HepG2 (cell line): ENCODE results near the gene NYNRIN. TPM values are rescaled to one million over a fixed set of nuclear protein-coding genes. Genes with fewer than 3 reads are reported as not detected.

Source experiments
- ARNTL ChIP-seq: sonication (generic); formaldehyde crosslinking; IDR thresholded peaks from 2 replicates; pipeline ENCODE4 v1.4.0; 2020; ENCODE audit warnings: mild to moderate bottlenecking, missing genetic modification reagents
- ELF3 ChIP-seq: IDR thresholded peaks from 2 replicates; pipeline ENCODE4 v1.6.1; 2016; ENCODE audit warnings: missing genetic modification reagents, missing compliant biosample characterization
- IRF2 ChIP-seq: IDR thresholded peaks from 2 replicates; pipeline ENCODE4 v1.6.1; 2018; ENCODE audit warnings: missing genetic modification reagents, missing compliant biosample characterization
- KDM2A ChIP-seq: sonication (generic); formaldehyde crosslinking; IDR thresholded peaks from 2 replicates; pipeline ENCODE4 v1.4.0; 2020; ENCODE audit warnings: low read depth, missing genetic modification reagents, borderline replicate concordance
- RAD51 ChIP-seq: fragments of 450-650 bp; IDR thresholded peaks from 2 replicates; pipeline ENCODE4 v1.6.1; 2016; ENCODE audit warnings: borderline replicate concordance
- RXRB ChIP-seq: IDR thresholded peaks from 2 replicates; pipeline ENCODE4 v1.6.1; 2016; ENCODE audit warnings: borderline replicate concordance, missing genetic modification reagents, missing compliant biosample characterization
- ZNF10 ChIP-seq: sonication (generic); formaldehyde crosslinking; IDR thresholded peaks from 2 replicates; pipeline ENCODE4 v1.4.0; 2020; ENCODE audit warnings: mild to moderate bottlenecking, low read depth, missing genetic modification reagents, borderline replicate concordance
- ZNF362 ChIP-seq: sonication (generic); formaldehyde crosslinking; IDR thresholded peaks from 2 replicates; pipeline ENCODE4 v1.4.0; 2020; ENCODE audit warnings: missing genetic modification reagents, mild to moderate bottlenecking, borderline replicate concordance
- polyA plus RNA-seq, 8 experiments: library from polyadenylated mRNA; depleted of rRNA in 3 of 8; stranded (reverse) in 7 of 8; unstranded in 1 of 8; fragments of >200 nt; fragmentation: Illumina TruSeq in 4 of 8; extraction: Trizol in 4 of 8; gene quantifications; 2 replicates each; pipeline versions ENCODE4 v1.2.1 to v1.2.3, GENCODE V29; 2011 to 2016; ENCODE audit warnings: low read depth in 4 of 8, missing spikeins in 1 of 8, mixed read lengths in 1 of 8; ENCODE audit not compliant: insufficient read depth in 1 of 8
- total RNA-seq, 5 experiments: library from RNA; depleted of rRNA; stranded (reverse); fragments of >200 nt; fragmentation: Illumina TruSeq; extraction: Trizol; gene quantifications; 2 replicates each; pipeline ENCODE4 v1.2.3, GENCODE V29; 2016; ENCODE audit warnings: low read depth in 1 of 5
- TF ChIP-seq, protein P1 (sequence below): sonication (generic); formaldehyde crosslinking; IDR thresholded peaks from 2 replicates; pipeline ENCODE4 v1.4.0; 2020; ENCODE audit warnings: missing genetic modification reagents
- TF ChIP-seq, protein P2 (sequence below): sonication (generic); formaldehyde crosslinking; IDR thresholded peaks from 2 replicates; pipeline ENCODE4 v1.5.1; 2020; ENCODE audit warnings: mild to moderate bottlenecking, missing genetic modification reagents, borderline replicate concordance
- TF ChIP-seq, protein P3 (sequence below): sonication (generic); formaldehyde crosslinking; IDR thresholded peaks from 2 replicates; pipeline ENCODE4 v1.4.0; 2020; ENCODE audit warnings: mild to moderate bottlenecking, low read depth, missing genetic modification reagents
- TF ChIP-seq, protein P4 (sequence below): sonication (generic); formaldehyde crosslinking; IDR thresholded peaks from 2 replicates; pipeline ENCODE4 v1.4.0; 2020; ENCODE audit warnings: mild to moderate bottlenecking, missing genetic modification reagents
- TF ChIP-seq, protein P5 (sequence below): sonication (generic); formaldehyde crosslinking; IDR thresholded peaks from 2 replicates; pipeline ENCODE4 v1.4.0; 2020; ENCODE audit warnings: missing genetic modification reagents

Gene NYNRIN
- total and polyA plus RNA-seq, 2 of the 13 experiments (the other 11 are each of a cell fraction or from before 2014, with no cell fraction given), result 0.63 to 1.1 TPM

- TF ChIP-seq, protein P1, sequence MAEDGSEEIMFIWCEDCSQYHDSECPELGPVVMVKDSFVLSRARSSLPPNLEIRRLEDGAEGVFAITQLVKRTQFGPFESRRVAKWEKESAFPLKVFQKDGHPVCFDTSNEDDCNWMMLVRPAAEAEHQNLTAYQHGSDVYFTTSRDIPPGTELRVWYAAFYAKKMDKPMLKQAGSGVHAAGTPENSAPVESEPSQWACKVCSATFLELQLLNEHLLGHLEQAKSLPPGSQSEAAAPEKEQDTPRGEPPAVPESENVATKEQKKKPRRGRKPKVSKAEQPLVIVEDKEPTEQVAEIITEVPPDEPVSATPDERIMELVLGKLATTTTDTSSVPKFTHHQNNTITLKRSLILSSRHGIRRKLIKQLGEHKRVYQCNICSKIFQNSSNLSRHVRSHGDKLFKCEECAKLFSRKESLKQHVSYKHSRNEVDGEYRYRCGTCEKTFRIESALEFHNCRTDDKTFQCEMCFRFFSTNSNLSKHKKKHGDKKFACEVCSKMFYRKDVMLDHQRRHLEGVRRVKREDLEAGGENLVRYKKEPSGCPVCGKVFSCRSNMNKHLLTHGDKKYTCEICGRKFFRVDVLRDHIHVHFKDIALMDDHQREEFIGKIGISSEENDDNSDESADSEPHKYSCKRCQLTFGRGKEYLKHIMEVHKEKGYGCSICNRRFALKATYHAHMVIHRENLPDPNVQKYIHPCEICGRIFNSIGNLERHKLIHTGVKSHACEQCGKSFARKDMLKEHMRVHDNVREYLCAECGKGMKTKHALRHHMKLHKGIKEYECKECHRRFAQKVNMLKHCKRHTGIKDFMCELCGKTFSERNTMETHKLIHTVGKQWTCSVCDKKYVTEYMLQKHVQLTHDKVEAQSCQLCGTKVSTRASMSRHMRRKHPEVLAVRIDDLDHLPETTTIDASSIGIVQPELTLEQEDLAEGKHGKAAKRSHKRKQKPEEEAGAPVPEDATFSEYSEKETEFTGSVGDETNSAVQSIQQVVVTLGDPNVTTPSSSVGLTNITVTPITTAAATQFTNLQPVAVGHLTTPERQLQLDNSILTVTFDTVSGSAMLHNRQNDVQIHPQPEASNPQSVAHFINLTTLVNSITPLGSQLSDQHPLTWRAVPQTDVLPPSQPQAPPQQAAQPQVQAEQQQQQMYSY (CRISPR knock-in tag), result peak; percentile 99
- no peak for TF ChIP-seq RAD51
- TF ChIP-seq, protein P2, sequence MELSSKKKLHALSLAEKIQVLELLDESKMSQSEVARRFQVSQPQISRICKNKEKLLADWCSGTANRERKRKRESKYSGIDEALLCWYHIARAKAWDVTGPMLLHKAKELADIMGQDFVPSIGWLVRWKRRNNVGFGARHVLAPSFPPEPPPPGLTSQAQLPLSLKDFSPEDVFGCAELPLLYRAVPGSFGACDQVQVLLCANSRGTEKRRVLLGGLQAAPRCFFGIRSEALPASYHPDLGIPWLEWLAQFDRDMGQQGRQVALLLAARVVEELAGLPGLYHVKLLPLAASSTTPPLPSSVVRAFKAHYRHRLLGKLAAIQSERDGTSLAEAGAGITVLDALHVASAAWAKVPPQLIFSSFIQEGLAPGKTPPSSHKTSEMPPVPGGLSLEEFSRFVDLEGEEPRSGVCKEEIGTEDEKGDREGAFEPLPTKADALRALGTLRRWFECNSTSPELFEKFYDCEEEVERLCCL (CRISPR knock-in tag), result peak; percentile 83
- peak; percentile 77 for TF ChIP-seq ARNTL
- no peak; the same call in 1 of the 2 replicates for TF ChIP-seq KDM2A (CRISPR knock-in tag)
- TF ChIP-seq IRF2 (CRISPR knock-in tag), result 0 out of 2 replicates have a peak, but pooled peaks have one; percentile 27
- TF ChIP-seq, protein P3, sequence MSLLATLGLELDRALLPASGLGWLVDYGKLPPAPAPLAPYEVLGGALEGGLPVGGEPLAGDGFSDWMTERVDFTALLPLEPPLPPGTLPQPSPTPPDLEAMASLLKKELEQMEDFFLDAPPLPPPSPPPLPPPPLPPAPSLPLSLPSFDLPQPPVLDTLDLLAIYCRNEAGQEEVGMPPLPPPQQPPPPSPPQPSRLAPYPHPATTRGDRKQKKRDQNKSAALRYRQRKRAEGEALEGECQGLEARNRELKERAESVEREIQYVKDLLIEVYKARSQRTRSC (CRISPR knock-in tag), result no peak
- no peak; the same call in 1 of the 2 replicates for TF ChIP-seq RXRB (CRISPR knock-in tag)
- TF ChIP-seq, protein P4, sequence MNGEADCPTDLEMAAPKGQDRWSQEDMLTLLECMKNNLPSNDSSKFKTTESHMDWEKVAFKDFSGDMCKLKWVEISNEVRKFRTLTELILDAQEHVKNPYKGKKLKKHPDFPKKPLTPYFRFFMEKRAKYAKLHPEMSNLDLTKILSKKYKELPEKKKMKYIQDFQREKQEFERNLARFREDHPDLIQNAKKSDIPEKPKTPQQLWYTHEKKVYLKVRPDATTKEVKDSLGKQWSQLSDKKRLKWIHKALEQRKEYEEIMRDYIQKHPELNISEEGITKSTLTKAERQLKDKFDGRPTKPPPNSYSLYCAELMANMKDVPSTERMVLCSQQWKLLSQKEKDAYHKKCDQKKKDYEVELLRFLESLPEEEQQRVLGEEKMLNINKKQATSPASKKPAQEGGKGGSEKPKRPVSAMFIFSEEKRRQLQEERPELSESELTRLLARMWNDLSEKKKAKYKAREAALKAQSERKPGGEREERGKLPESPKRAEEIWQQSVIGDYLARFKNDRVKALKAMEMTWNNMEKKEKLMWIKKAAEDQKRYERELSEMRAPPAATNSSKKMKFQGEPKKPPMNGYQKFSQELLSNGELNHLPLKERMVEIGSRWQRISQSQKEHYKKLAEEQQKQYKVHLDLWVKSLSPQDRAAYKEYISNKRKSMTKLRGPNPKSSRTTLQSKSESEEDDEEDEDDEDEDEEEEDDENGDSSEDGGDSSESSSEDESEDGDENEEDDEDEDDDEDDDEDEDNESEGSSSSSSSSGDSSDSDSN, result peak; percentile 57
- TF ChIP-seq, protein P5, sequence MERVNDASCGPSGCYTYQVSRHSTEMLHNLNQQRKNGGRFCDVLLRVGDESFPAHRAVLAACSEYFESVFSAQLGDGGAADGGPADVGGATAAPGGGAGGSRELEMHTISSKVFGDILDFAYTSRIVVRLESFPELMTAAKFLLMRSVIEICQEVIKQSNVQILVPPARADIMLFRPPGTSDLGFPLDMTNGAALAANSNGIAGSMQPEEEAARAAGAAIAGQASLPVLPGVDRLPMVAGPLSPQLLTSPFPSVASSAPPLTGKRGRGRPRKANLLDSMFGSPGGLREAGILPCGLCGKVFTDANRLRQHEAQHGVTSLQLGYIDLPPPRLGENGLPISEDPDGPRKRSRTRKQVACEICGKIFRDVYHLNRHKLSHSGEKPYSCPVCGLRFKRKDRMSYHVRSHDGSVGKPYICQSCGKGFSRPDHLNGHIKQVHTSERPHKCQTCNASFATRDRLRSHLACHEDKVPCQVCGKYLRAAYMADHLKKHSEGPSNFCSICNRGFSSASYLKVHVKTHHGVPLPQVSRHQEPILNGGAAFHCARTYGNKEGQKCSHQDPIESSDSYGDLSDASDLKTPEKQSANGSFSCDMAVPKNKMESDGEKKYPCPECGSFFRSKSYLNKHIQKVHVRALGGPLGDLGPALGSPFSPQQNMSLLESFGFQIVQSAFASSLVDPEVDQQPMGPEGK (CRISPR knock-in tag), result peak; percentile 94
- no peak for TF ChIP-seq ZNF10 (CRISPR knock-in tag)
- peak; percentile 37 for TF ChIP-seq ELF3 (CRISPR knock-in tag)
- TF ChIP-seq ZNF362 (CRISPR knock-in tag), result no peak; the same call in none of the 2 replicates
These were observed 31.9 kb upstream of the NYNRIN start (continued) for GRCh38 chr14:24366721-24367513.
